ENCODE measurements around the gene KISS1. TPM values are rescaled to one million over a fixed set of nuclear protein-coding genes. Genes with fewer than 3 reads are reported as not detected.
A peak's percentile ranks its signal among the peaks of the same experiment; 100 is the strongest.

Gene KISS1
- total RNA-seq, 2 experiments from 2014 or later: not detected

- no peaks in the 10 kb centered on the region for H3K36me3 ChIP-seq (ENCODE audit: insufficient read depth, low read length)
- intact Hi-C loops (cut with DNase I, micrococcal nuclease): loop anchor here in 1 of 2 experiments (10.0 kb wide), 1 partner anchor 655 kb away; no protein-coding TSS in a partner anchor
- H3K27me3 ChIP-seq (ENCODE audit: control insufficient read depth in 1 of 2, insufficient read depth in 2 of 2, low read length in 2 of 2): peaks cover 0 to 7% of the 10 kb centered on the region in 2 experiments
- H3K9me3 ChIP-seq (ENCODE audit: control insufficient read depth in 1 of 2, insufficient read depth in 1 of 2, low read length in 2 of 2): no peaks in the 10 kb centered on the region
- no peak overlapping the region for H3K4me3 ChIP-seq (ENCODE audit: low read length)
- H3K27ac ChIP-seq (ENCODE audit: low read depth in 1 of 2, low read length in 2 of 2): no peak overlapping the region
- ATAC-seq (ENCODE audit: poor library complexity): no peak
- no peak for TF ChIP-seq CTCF (IDR thresholded peaks at IDR 0.05)
- Mint-ChIP-seq H3K27ac (peak overlapping the region; percentile 74), H3K9me3 (no peaks in the 10 kb centered on the region), H3K36me3 (ENCODE audit: low read depth) (no peaks in the 10 kb centered on the region), H3K27me3 (peaks cover 6% of the 10 kb centered on the region), H3K4me3 (peak overlapping the region; percentile 81), H3K4me1 (ENCODE audit: low read depth) (peaks cover 11% of the 10 kb centered on the region)
- DNase-seq: peak in 1 of 14 experiments; percentile 20
- H3K4me1 ChIP-seq (ENCODE audit: insufficient read depth, low read length): peaks cover 18% of the 10 kb centered on the region
- POLR2A ChIA-PET: no interaction called here
- CTCF ChIA-PET: interaction anchor here (1.4 kb wide), 1 partner anchor 249 kb away, joined by 3 read pairs; no protein-coding TSS in a partner anchor
These were observed 46.4 kb downstream of the KISS1 start for GRCh38 chr1:204149635-204150565.

- Mint-ChIP-seq H3K9me3 (no peaks in the 10 kb centered on the region), H3K36me3 (ENCODE audit: low read depth) (no peaks in the 10 kb centered on the region), H3K27me3 (peaks cover 1% of the 10 kb centered on the region), H3K27ac (peak overlapping the region; percentile 74), H3K4me3 (peak overlapping the region; percentile 2), H3K4me1 (ENCODE audit: low read depth) (peaks cover 11% of the 10 kb centered on the region)
- DNase-seq (peak in 1 of 14 experiments; percentile 2), ATAC-seq (ENCODE audit: poor library complexity) (no peak)
- intact Hi-C loops (cut with DNase I, micrococcal nuclease): no loop called here
- Histone ChIP-seq H3K27me3 (ENCODE audit: control insufficient read depth in 1 of 2, insufficient read depth in 2 of 2, low read length in 2 of 2) (peaks cover 0 to 7% of the 10 kb centered on the region in 2 experiments), H3K4me1 (ENCODE audit: insufficient read depth, low read length) (peaks cover 18% of the 10 kb centered on the region), H3K4me3 (ENCODE audit: low read length) (no peak overlapping the region), H3K9me3 (ENCODE audit: control insufficient read depth in 1 of 2, insufficient read depth in 1 of 2, low read length in 2 of 2) (no peaks in the 10 kb centered on the region), H3K36me3 (ENCODE audit: insufficient read depth, low read length) (no peaks in the 10 kb centered on the region), H3K27ac (ENCODE audit: low read depth in 1 of 2, low read length in 2 of 2) (no peak overlapping the region)
- CTCF ChIA-PET: interaction anchor here (1.4 kb wide), 1 partner anchor 249 kb away, joined by 3 read pairs; no protein-coding TSS in a partner anchor
- no peak for TF ChIP-seq CTCF (IDR thresholded peaks at IDR 0.05)
- POLR2A ChIA-PET: no interaction called here
These were observed 47.2 kb downstream of the KISS1 start for GRCh38 chr1:204149107-204149506.

GRCh38 chr1:204147406-204148383 is 48.6 kb downstream of the KISS1 start:
- Mint-ChIP-seq H3K4me3 (no peak overlapping the region), H3K36me3 (ENCODE audit: low read depth) (no peaks in the 10 kb centered on the region), H3K27me3 (no peaks in the 10 kb centered on the region), H3K27ac (no peak overlapping the region), H3K9me3 (no peaks in the 10 kb centered on the region), H3K4me1 (ENCODE audit: low read depth) (peaks cover 11% of the 10 kb centered on the region)
- ChIA-PET CTCF (no interaction called here), POLR2A (no interaction called here)
- H3K27me3 ChIP-seq (ENCODE audit: control insufficient read depth in 1 of 2, insufficient read depth in 2 of 2, low read length in 2 of 2): peaks cover 0 to 5% of the 10 kb centered on the region in 2 experiments
- no peak overlapping the region for H3K27ac ChIP-seq (ENCODE audit: low read depth in 1 of 2, low read length in 2 of 2)
- DNase-seq (no peak), ATAC-seq (ENCODE audit: poor library complexity) (no peak)
- no peaks in the 10 kb centered on the region for H3K36me3 ChIP-seq (ENCODE audit: insufficient read depth, low read length)
- H3K4me3 ChIP-seq (ENCODE audit: low read length): no peak overlapping the region
- TF ChIP-seq CTCF (IDR thresholded peaks at IDR 0.05): no peak
- intact Hi-C loops (cut with DNase I, micrococcal nuclease): no loop called here
- peaks cover 15% of the 10 kb centered on the region for H3K4me1 ChIP-seq (ENCODE audit: insufficient read depth, low read length)
- no peaks in the 10 kb centered on the region for H3K9me3 ChIP-seq (ENCODE audit: control insufficient read depth in 1 of 2, insufficient read depth in 1 of 2, low read length in 2 of 2)

Measured in CD4-positive, alpha-beta T cell (primary cell).